AML-193 (cell line): ENCODE measurements around the gene EVX1.

Experiments
- DNase-seq, 2 experiments: peaks; one replicate each; lab custom pipeline; 2025; lab: John Stamatoyannopoulos, UW

The EVX1 gene

DNA sequence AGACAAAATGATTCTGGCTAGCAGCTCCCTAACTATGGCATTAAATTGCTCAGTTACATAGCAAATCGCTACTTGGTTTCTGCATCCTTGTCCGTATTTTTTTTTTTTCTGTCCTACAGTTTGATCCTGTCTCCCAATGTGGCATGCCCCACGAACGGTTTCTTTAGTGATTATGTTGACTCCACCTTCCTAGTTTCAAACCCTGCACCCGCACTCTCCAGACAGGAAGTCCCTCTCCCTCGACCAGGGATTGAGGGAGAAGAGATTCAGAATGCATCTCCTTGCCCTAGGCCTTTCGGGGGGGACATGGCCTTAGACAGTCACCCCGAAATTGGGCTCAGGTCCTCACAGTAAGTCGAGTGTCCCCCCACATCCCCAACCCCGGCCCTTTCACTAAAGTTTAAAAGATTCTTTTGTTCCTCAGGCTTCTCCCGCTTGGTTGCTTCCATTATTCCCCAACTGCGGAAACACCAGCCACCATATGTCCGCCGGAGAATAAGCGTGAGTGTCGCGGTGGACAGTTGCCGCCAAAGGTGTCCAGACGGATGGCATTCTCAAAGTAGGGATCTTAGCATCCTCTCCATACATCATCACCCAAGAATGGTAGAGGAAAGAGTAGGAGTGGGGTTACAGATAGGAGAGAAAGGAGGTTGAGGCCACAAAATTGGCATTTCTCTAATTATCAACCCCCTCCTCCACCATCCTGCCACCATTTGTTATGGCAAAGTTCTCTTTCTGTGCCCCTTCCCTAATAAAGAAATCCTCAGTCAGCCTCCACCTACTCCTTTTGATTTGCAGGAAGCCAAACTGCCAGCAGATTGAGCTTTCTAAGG, 7.3 kb downstream of the EVX1 start:
- DNase-seq: no peak

DNA sequence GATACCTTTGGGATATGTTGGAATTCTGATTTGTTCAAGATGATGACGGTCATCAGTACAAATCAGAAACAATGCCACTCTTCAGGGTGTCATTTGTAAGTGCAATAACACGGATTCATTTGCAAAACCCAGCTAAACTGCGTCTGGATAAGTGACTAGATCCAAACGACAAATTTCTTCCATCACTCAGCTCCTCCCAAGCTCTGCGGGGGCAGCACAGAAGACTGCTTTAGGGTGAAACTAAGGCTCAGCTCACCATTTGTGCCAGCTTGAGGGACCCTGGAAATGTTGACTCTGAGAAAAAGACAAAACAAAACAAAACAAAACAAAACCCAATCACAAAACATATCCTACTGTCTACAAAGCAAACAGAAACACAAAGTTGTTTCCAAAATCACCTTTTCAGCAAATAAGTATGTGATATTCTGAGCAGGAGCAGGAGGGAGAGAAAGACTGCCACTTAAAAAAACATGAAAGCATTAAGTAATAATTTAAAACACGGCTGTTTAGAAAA, 8.0 kb downstream of the EVX1 start:
- no peak for DNase-seq

- no peak for DNase-seq
Measured at GRCh38 chr7:27251136-27251651, 8.6 kb downstream of the EVX1 start.

- no peak for DNase-seq
Measured at GRCh38 chr7:27251652-27252590, 9.3 kb downstream of the EVX1 start.

- DNase-seq: no peak
Measured at GRCh38 chr7:27254625-27255024, 12.0 kb downstream of the EVX1 start.

DNA sequence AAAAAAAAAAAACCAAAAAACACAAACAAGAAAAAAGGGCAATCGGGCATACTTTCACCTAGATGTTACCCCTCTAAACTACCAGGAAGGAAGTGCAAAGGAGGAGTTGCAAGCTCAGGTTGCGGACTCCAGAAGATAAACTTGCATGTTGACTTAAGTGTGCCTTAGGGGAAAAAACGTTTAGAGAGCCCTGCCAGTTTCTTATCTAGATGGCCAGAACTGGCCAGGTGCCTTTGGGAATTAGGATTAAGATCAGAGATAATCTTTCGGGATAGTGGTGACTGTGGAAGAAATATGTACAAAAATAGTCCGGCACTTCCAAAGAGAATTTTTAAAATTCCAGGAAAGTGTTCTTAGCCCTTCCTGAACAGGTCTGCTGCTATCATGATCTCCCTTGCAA, 17.6 kb downstream of the EVX1 start:
- no peak for DNase-seq

- no peak for DNase-seq
Measured at GRCh38 chr7:27262121-27262520, 19.5 kb downstream of the EVX1 start.

GRCh38 chr7:27263781-27264180, 21.2 kb downstream of the EVX1 start:
- no peak for DNase-seq

GRCh38 chr7:27269455-27269854, 26.9 kb downstream of the EVX1 start:
- no peak for DNase-seq

DNA sequence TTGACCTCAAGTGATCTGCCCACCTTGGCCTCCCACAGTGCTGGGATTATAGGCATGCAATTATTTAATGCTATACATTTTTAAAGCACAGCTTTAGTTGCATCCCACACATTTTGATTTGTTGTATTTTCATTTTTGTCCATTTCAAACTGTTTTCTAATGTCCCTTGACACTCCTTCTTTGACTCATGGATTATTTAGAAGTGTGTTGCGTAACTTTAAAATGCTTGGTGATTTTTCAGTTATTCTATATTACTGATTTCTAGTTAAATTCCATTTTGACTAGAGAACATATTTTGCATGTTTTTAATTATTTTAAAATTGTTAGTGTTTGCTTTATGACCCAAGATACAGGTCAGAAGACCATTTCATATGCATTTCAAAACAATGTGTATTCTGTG, 28.8 kb downstream of the EVX1 start:
- DNase-seq: no peak

DNA sequence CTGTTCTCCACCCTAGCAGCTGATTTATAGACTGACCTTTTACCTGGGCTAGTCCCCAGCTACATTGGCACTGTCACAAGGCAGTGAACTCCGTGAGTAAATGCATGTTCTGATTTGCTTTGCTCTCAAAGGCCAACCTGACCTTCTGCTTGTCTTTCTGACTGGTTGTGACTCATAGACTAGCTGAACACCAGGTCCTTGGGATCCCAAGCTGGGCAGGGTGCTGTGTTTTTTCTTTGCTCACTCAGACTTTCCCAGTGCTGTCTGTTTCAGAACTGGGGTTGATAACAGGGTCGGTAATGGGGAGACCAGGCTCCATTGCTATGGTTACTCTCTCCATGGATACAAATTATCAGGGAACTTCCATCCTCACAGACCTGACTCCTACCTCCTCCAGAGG, 35.0 kb downstream of the EVX1 start:
- DNase-seq: no peak

- DNase-seq: no peak
Measured at GRCh38 chr7:27283558-27283957, 41.0 kb downstream of the EVX1 start.

- no peak for DNase-seq
Measured at GRCh38 chr7:27295236-27295635, 52.6 kb downstream of the EVX1 start.

DNA sequence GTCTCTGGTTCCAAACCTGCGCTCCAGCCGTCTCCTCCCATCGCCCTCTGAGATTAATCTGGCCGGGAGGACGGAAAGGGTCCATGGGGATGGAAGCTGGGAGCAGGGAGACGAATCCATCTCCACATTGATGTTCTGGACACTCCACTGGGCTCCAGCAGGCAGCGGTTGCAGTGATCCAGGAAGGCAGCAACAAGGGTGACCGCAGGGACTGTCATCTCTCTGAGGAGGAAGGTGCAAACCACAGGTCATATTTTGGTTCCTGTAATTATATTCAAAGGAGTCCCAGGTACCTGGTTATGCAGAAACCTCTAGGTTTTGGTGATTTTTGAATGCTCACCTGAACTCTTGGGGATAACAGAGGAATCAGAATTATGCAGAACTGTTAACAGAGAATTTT, 54.8 kb downstream of the EVX1 start:
- DNase-seq: no peak
